GM21360 (cell line): ENCODE measurements around the gene LRRC49.
"Not testable (repeated sequence)": the region's sequence is repeated elsewhere in the genome, so short reads cannot be mapped to it uniquely, and the experiment has no call there.

Source experiments
- ATAC-seq: cut with Tn5 transposase; IDR thresholded peaks from one replicate; pipeline ENCODE4 v1.9.1; 2021; ENCODE audit warnings: mild to moderate bottlenecking, moderate library complexity; ENCODE audit not compliant: unreplicated experiment

The LRRC49 gene

GRCh38 chr15:70974004-70974832, 81.6 kb downstream of the LRRC49 start:
- no peak for ATAC-seq

DNA sequence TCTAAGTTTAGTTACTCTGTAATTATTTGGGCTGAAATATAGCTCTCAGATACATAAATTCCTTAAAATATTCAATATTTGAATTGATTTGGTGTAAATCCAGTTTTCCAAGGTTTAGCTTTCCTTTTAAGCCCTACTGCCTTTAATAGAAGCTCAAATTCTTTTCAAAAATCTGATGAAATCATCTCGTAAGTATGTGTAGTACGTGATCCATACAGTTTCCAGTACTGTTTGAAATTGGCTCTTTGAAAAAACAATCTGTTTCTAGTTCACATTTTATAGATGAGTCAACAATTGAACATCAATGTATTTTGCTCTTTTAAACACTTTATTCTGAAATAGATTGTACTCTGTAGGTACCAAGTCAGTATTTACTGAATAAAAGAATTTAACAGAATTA, 84.2 kb downstream of the LRRC49 start:
- ATAC-seq, result no peak

GRCh38 chr15:70995383-70995970, 102.9 kb downstream of the LRRC49 start:
- no peak for ATAC-seq

DNA sequence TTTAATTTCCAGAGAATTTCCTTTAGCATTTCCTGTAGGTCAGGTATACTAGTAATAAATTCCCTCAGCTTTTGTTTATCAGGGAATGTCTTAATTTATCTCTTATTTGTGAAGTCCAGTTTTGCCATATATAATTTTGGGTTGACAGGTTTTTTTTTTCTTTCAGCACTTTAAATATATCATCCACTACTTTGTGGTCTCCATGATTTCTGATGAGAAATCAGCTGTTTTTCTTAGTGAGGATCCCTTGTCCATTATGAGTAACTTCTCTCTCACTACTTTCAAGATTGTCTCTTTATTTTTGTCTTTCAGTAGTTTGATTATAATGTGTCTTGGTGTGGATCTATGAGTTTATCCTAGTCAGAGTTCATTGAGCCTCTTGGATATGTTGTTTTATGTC, 105.7 kb downstream of the LRRC49 start:
- ATAC-seq, result no peak

GRCh38 chr15:71002316-71002715, 109.7 kb downstream of the LRRC49 start:
- no peak for ATAC-seq

- no peak for ATAC-seq
Measured at GRCh38 chr15:71003319-71003718, 110.7 kb downstream of the LRRC49 start.

DNA sequence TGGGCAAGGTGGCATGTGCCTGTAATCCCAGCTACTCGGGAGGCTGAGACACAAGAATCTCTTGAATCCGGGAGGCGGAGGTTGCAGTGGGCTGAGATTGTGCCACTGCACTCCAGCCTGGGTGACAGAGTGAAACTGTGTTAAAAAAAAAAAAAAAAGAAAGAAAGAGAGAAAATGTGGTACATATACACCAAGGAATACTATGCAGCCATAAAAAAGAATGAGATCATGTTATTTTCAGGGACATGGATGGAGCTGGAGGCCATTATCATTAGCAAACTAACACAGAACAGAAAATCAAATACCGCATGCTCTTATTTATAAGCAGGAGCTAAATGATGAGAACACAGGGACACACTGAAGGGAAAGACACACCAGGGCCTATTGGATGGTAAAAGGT, 111.9 kb downstream of the LRRC49 start:
- ATAC-seq, result not testable (repeated sequence)

DNA sequence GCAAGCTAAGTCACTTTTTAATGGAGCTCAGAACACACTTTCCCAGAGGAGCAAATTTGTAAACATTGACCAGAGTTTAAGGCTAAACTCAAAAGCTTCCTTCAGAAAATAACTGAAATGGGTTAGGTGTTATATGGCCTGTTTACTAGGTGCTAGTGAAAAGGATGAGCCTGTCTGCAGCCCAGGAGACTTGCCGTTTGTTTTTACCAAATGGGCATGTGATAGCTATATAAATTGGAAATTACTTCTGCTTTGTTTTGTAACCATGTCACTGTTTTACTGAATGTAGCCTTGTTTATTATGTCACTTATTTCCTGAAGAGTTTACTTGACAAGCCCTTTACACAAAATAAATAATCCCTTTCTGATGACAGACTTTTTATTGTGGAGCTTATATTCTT, 113.3 kb downstream of the LRRC49 start:
- ATAC-seq, result no peak

- no peak for ATAC-seq
Measured at GRCh38 chr15:71008250-71008870, 115.7 kb downstream of the LRRC49 start.

DNA sequence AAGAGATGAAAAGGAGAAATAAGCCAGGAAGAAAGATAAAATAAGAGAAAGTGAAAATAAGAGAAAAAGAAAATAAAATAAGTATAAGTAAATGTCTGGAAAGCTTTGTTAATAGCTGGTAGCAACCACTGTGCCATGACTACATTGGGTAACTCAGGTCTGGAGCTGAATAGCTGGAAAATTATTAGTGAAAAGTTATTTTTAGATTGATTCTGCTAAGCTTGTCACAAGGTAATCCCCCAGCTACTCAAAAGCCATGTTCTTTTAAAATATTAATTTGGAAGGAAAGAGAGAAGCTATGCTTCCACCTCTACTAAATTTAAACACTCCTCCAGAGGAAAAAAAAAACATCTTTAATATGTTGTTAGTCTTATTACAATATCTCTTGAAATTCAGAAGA, 117.8 kb downstream of the LRRC49 start:
- ATAC-seq, result no peak

DNA sequence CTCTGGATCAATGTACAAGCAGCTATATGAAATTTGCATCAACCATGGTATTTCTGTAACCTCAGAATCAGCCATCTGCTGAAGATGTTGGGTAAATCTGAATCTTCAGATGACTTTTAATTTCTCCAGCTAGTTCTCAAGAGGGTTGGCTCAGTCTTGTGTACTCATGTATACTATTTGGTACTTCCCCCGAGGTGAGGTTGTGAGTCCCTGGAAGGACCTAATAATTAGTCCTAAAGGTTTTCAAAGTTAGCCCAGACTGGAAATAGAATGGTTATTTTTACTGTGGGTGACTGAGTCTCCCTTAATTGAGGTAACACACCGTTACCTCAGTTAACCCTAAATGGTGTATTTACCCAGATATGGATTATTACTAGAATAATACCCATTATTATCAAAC, 118.4 kb downstream of the LRRC49 start:
- no peak for ATAC-seq

GRCh38 chr15:71011503-71012155, 119.0 kb downstream of the LRRC49 start:
- no peak for ATAC-seq

DNA sequence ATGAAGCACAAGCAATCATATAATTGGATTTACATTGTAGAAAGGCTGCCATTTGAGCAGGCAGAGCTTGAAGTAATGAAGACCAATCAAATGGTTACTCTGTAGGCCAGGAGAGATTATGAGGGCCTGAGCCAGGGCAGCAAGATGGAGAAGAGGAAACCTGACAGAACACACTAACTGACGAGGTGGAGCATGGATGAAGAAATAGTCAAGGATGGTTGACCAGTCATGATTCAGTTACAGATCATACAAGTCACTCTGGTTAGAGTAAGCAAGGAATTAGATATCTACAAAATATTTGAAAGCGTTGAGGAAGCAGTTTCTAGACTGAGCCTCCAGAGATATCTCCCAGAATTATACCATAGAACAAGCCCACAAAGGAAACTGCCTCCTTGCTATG, 120.8 kb downstream of the LRRC49 start:
- ATAC-seq, result no peak

- no peak for ATAC-seq
Measured at GRCh38 chr15:71015342-71015741, 122.7 kb downstream of the LRRC49 start.

DNA sequence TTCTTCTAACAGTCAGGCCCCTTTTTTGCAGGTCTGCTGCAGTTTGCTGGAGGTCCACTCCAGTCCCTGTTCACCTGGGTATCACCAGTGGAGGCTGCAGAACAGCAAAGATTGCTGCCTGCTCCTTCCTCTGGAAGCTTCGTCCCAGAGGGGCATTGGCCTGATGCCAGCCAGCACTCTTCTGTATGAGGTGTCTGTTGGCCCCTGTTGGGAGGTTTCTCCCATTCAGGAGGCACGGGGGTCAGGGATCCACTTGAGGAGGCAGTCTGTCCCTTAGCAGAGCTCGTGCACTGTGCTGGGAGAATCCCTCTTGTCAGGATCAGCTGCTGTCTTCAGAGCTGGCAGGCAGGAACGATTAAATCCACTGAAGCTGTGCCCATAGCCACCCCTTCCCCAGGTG, 138.6 kb downstream of the LRRC49 start:
- ATAC-seq, result not testable (repeated sequence)

GRCh38 chr15:71035478-71035877, 142.9 kb downstream of the LRRC49 start:
- ATAC-seq, result not testable (repeated sequence)

- no peak for ATAC-seq
Measured at GRCh38 chr15:71042356-71042922, 149.8 kb downstream of the LRRC49 start.

DNA sequence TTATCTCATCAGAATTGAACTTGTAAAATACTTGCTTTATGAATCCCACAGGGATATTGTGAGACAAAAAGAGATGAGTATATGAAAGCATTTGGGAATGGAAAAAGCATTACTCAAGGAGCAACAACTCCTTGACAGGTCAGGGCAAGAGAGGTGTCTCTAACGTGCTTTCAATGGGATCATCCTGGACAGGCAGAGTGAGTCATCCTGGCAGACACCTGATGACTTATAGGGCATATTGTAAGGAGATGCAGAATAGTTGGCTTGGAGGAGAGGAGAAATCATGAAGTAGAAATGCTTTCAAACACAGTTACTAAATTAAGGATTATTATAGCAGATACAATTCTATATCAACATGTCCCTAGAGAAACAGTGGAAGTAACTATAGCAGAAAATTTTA, 150.7 kb downstream of the LRRC49 start:
- ATAC-seq, result no peak

DNA sequence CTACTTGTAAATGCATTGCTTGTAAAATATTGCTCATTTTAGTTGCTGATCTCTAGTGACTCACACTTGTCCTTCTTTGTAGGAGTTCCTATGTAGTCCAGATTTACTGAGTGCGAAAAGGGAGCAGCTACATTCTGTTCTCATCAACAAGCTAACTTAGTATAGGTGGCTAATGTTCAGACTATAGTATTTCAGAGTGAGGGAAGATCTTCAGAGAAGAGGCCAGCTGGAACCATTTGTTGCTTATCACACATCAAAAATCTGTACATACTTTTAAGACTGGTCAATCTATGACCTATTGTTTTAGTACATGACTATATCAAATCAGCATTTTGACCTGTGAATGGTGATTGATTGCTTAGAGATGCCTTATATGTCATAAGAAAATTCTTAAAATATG, 151.4 kb downstream of the LRRC49 start:
- no peak for ATAC-seq

- ATAC-seq, result not testable (repeated sequence)
Measured at GRCh38 chr15:71046146-71046545, 153.5 kb downstream of the LRRC49 start.
